Myometrial cell (primary cell): ENCODE data around the gene TEP1. TPM values are rescaled to one million over a fixed set of nuclear protein-coding genes. Genes with fewer than 3 reads are reported as not detected.

ENCODE experiments used
- total RNA-seq: library from RNA; depleted of rRNA; stranded (reverse); fragments of >200 nt; gene quantifications from 2 replicates; pipeline ENCODE4 v1.2.3, GENCODE V29; 2015

The TEP1 gene
- 11.5 and 22.2 TPM in 2 replicates for total RNA-seq

GRCh38 chr14:20412876-20413743 is at the start of gene TEP1:
TEP1 (minus strand) TSS chr14:20413501; CDS start chr14:20408439, 5,062 bp downstream.

DNA sequence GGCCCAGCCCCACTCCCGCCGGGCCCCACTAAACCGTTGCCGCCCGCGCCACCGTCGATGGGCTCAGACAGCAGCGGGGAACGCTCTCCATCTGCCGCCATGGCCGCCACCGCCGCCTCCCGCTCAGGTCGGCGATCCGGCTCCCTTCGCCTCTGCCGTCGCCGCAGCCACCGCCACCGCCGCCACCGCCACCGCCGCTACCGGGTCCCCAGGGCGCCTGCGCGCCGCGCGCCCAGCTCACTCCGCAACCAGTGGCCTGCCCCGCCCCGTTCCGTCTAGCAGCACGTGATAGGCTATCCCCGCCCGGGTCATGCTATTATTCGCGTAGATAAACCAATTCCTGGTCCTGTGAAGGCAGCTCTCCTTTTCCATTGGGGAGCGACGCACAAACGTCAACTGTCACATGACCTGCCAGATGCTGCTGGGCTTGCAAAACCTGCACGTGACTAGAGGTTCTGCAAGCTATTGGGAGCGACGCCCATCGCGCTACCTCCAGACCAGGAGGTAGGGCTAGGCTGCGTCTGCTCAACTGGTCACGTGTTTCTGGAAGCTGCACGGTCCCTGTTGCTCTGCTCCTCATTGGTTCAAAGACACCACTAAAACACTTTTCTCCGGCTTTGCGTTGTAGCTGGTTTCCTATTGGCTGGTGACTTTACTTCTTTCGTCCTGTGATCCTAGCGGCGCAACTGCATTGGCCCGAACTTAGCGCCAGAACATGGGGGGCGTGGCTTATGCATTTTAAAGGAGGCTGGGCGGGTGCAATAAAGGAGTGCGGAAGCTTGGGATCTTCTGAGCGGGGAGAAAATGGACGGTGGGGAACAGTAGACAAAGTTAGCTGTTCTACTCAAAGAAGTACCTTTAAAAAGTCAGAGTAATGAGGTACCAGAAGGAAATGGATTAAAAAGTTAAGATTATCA is 48.2 kb upstream of the TEP1 start, which contains the start of gene PIP4P1:
Gene PIP4P1 (minus strand): TSS at position 210 of the 917 bp plus-strand sequence. CDS start 109 bp downstream, at position 101.

DNA sequence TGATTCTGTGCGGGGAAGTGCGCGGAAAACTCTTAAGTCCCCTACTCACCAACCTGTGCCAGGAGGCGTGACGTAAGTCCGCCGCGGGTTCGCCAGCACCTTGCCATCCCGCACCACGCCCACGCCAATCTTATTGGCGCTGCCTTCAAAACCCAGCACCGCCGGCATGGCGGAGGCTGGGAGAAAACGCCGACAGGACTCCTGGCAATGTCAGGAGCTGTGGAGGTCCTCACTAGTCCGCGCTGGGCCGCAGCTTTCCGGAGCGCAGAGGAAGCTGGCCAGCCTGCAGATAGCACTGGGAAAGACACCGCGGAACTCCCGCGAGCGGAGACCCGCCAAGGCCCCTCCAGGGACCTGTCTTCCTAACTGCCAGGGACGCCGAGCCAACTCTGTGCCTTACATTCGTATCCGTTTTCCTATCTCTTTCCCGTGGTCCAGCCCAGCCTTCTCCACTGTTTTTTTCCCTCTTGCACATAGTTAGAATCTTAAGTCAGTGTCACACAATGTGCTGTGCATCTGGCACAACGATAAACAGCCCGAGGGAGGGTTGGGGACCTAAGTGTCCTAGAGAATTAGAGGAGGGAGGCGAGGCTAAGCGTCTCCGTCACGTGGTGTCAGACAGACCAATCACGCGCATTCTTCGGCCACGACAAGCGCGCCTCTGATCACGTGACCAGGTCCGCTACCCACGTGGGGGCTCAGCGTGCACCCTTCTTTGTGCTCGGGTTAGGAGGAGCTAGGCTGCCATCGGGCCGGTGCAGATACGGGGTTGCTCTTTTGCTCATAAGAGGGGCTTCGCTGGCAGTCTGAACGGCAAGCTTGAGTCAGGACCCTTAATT is 41.4 kb upstream of the TEP1 start, which contains the start of the genes APEX1 and OSGEP:
Gene APEX1 (plus strand): TSS at position 711 of the 839 bp plus-strand sequence. CDS start 420 bp downstream, outside the sequence.
Gene OSGEP (minus strand): TSS at position 297 of the 839 bp plus-strand sequence. CDS start 129 bp downstream, at position 168.

GRCh38 chr14:20435582-20436362 is 22.5 kb upstream of the TEP1 start, which contains the start of gene KLHL33:
KLHL33 (minus strand) TSS chr14:20436166; CDS start chr14:20435811, 355 bp downstream.

DNA sequence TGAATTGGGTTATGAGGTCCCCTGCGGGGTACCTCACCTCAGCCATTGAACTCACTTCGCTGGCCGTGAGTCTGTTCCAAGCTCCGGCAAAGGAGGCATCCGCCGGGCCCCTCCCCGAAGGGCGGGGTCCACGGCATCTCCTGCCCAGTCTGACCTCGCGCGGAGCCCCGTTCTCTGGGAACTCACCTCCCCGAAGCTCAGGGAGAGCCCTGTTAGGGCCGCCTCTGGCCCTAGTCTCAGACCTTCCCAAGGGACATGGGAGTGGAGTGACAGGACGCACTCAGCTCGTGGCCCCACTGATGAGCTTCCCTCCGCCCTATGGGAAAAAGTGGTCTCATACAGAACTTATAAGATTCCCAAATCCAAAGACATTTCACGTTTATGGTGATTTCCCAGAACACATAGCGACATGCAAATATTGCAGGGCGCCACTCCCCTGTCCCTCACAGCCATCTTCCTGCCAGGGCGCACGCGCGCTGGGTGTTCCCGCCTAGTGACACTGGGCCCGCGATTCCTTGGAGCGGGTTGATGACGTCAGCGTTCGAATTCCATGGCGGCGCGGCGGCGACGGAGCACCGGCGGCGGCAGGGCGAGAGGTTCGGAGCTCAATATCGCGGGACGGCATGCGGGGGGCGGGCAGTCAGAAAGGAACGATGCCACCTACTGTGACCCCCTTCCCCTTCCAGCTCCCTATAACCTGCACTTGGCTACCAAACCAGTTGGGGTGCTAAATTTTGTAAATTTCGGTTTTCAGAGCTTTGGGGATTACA is 70.0 kb downstream of the TEP1 start, which contains the start of gene PARP2:
Gene PARP2 (plus strand): TSS at position 544 of the 770 bp plus-strand sequence. CDS start 7 bp downstream, at position 551.

GRCh38 chr14:20332788-20333493 is 80.4 kb downstream of the TEP1 start, which contains the start of gene CCNB1IP1:
CCNB1IP1 (minus strand) TSS chr14:20333279; CDS start chr14:20316523, 16,756 bp downstream.

Other genes with a start within 250 kb of the TEP1 start
- not detected in 2 replicates for gene OR11G2, start 222.6 kb downstream of the TEP1 start, total RNA-seq
- gene OR11H6, start 189.8 kb downstream of the TEP1 start, total RNA-seq, result not detected in 2 replicates
- not detected in 2 replicates for gene OR11H7, start 184.5 kb downstream of the TEP1 start, total RNA-seq
- gene OR11H4, start 174.2 kb downstream of the TEP1 start, total RNA-seq, result not detected in 2 replicates
- gene TTC5, start 107.5 kb downstream of the TEP1 start, total RNA-seq, result 10.8 and 13.8 TPM in 2 replicates
- gene CCNB1IP1, start 80.2 kb downstream of the TEP1 start, total RNA-seq, result 47.7 and 63.1 TPM in 2 replicates
- 13.5 and 17.9 TPM in 2 replicates for gene PARP2, start 69.9 kb downstream of the TEP1 start, total RNA-seq
- gene KLHL33, start 22.7 kb upstream of the TEP1 start, total RNA-seq, result under 0.01 and 0.35 TPM in 2 replicates
- 15.6 and 38.3 TPM in 2 replicates for gene OSGEP, start 41.3 kb upstream of the TEP1 start, total RNA-seq
- 204 and 223 TPM in 2 replicates for gene APEX1, start 41.7 kb upstream of the TEP1 start, total RNA-seq
- 12.6 and 15.3 TPM in 2 replicates for gene PIP4P1, start 47.9 kb upstream of the TEP1 start, total RNA-seq
- 45.9 and 55.4 TPM in 2 replicates for gene PNP, start 55.9 kb upstream of the TEP1 start, total RNA-seq
- not detected in 2 replicates for gene RNASE10, start 92.0 kb upstream of the TEP1 start, total RNA-seq
- gene RNASE9, start 147.5 kb upstream of the TEP1 start, total RNA-seq, result not detected in 2 replicates
- not detected in 2 replicates for gene RNASE11, start 174.5 kb upstream of the TEP1 start, total RNA-seq
- gene RNASE12, start 177.9 kb upstream of the TEP1 start, total RNA-seq, result not detected in 2 replicates
- gene OR6S1, start 228.2 kb upstream of the TEP1 start, total RNA-seq, result not detected in 2 replicates